Measurements from ENCODE around the gene PAWR. TPM values are rescaled to one million over a fixed set of nuclear protein-coding genes. Genes with fewer than 3 reads are reported as not detected.

The PAWR gene
- polyA plus RNA-seq, 1 donor (not counting 4 experiments of a cell fraction or from before 2014, with no cell fraction given), result 41.1 TPM

- DNase-seq (ENCODE audit: low read depth, low spot score) (no peak), FAIRE-seq (no peak)
- peak overlapping the region; percentile 99 for H3K27ac ChIP-seq (ENCODE audit: control insufficient read depth, insufficient read depth, low read length)
- TF ChIP-seq CTCF (optimal IDR thresholded peaks at IDR 0.05 in 1 of 3, IDR thresholded peaks at IDR 0.05 in 1 of 3, conservative IDR thresholded peaks at IDR 0.05 in 1 of 3; ENCODE audit: extremely low read depth in 1 of 3, insufficient read depth in 2 of 3, low read length in 3 of 3) (no peak), EZH2 (IDR thresholded peaks at IDR 0.05; ENCODE audit: low read length) (no peak)
- H3K9me1 ChIP-seq (ENCODE audit: control insufficient read depth, extremely low read depth, insufficient read depth, low read length), result no peaks in the 10 kb centered on the region
- H3K79me2 ChIP-seq (ENCODE audit: control insufficient read depth, insufficient read depth, low read length), result peaks cover 73% of the 10 kb centered on the region
- no peak overlapping the region for H2AFZ ChIP-seq (ENCODE audit: control insufficient read depth, low read length)
- no peaks in the 10 kb centered on the region for H3K27me3 ChIP-seq (ENCODE audit: control insufficient read depth, extremely low read depth, insufficient read depth, low read length)
- H3K4me1 ChIP-seq (ENCODE audit: control insufficient read depth, extremely low read depth, insufficient read depth, low read length), result peaks cover 34% of the 10 kb centered on the region
- H3K4me2 ChIP-seq (ENCODE audit: control insufficient read depth, extremely low read depth, insufficient read depth, low read depth, low read length), result peak overlapping the region; percentile 89
- H3K9me3 ChIP-seq (ENCODE audit: control insufficient read depth, low read depth, low read length), result no peaks in the 10 kb centered on the region
- dilution Hi-C loops (cut with MboI; ENCODE audit: extremely low pct_ligation_motif_present, low sequenced_read_pairs), result no loop called here
- H3K36me3 ChIP-seq (ENCODE audit: control insufficient read depth in 2 of 2, extremely low read depth in 1 of 2, insufficient read depth in 2 of 2, low read length in 2 of 2), result peaks cover 0 to 2% of the 10 kb centered on the region in 2 experiments
- peak overlapping the region; percentile 94 for H3K9ac ChIP-seq (ENCODE audit: control insufficient read depth, extremely low read depth, insufficient read depth, low read length)
- H4K20me1 ChIP-seq (ENCODE audit: control insufficient read depth, extremely low read depth, insufficient read depth, low read length), result peaks cover 3% of the 10 kb centered on the region
- H3K4me3 ChIP-seq (ENCODE audit: control insufficient read depth in 2 of 3, extremely low read depth in 1 of 3, insufficient read depth in 2 of 3, low read depth in 1 of 3, low read length in 3 of 3), result peak overlapping the region; percentile 80 to 97 (median 92)
Measured at GRCh38 chr12:79687711-79688260, 3.0 kb downstream of the PAWR start.

- Histone ChIP-seq H4K20me1 (ENCODE audit: control insufficient read depth, extremely low read depth, insufficient read depth, low read length) (peaks cover 8% of the 10 kb centered on the region), H3K27ac (ENCODE audit: control insufficient read depth, insufficient read depth, low read length) (peak overlapping the region; percentile 99), H3K9me3 (ENCODE audit: control insufficient read depth, low read depth, low read length) (no peaks in the 10 kb centered on the region), H3K4me3 (ENCODE audit: control insufficient read depth in 2 of 3, extremely low read depth in 1 of 3, insufficient read depth in 2 of 3, low read depth in 1 of 3, low read length in 3 of 3) (peak overlapping the region; percentile 80 to 97 (median 92)), H2AFZ (ENCODE audit: control insufficient read depth, low read length) (no peak overlapping the region), H3K36me3 (ENCODE audit: control insufficient read depth in 2 of 2, extremely low read depth in 1 of 2, insufficient read depth in 2 of 2, low read length in 2 of 2) (peaks cover 0 to 2% of the 10 kb centered on the region in 2 experiments), H3K79me2 (ENCODE audit: control insufficient read depth, insufficient read depth, low read length) (peaks cover 89% of the 10 kb centered on the region), H3K9me1 (ENCODE audit: control insufficient read depth, extremely low read depth, insufficient read depth, low read length) (no peaks in the 10 kb centered on the region), H3K9ac (ENCODE audit: control insufficient read depth, extremely low read depth, insufficient read depth, low read length) (peak overlapping the region; percentile 94), H3K4me1 (ENCODE audit: control insufficient read depth, extremely low read depth, insufficient read depth, low read length) (peaks cover 34% of the 10 kb centered on the region), H3K27me3 (ENCODE audit: control insufficient read depth, extremely low read depth, insufficient read depth, low read length) (no peaks in the 10 kb centered on the region), H3K4me2 (ENCODE audit: control insufficient read depth, extremely low read depth, insufficient read depth, low read depth, low read length) (peak overlapping the region; percentile 89)
- TF ChIP-seq EZH2 (IDR thresholded peaks at IDR 0.05; ENCODE audit: low read length) (no peak), CTCF (optimal IDR thresholded peaks at IDR 0.05 in 1 of 3, IDR thresholded peaks at IDR 0.05 in 1 of 3, conservative IDR thresholded peaks at IDR 0.05 in 1 of 3; ENCODE audit: extremely low read depth in 1 of 3, insufficient read depth in 2 of 3, low read length in 3 of 3) (no peak)
- DNase-seq (ENCODE audit: low read depth, low spot score) (no peak), FAIRE-seq (no peak)
- dilution Hi-C loops (cut with MboI; ENCODE audit: extremely low pct_ligation_motif_present, low sequenced_read_pairs), result no loop called here
Measured at GRCh38 chr12:79686171-79686570, 4.6 kb downstream of the PAWR start.
